ENCODE measurements around the gene FNTB.

- TF ChIP-seq, protein P1, sequence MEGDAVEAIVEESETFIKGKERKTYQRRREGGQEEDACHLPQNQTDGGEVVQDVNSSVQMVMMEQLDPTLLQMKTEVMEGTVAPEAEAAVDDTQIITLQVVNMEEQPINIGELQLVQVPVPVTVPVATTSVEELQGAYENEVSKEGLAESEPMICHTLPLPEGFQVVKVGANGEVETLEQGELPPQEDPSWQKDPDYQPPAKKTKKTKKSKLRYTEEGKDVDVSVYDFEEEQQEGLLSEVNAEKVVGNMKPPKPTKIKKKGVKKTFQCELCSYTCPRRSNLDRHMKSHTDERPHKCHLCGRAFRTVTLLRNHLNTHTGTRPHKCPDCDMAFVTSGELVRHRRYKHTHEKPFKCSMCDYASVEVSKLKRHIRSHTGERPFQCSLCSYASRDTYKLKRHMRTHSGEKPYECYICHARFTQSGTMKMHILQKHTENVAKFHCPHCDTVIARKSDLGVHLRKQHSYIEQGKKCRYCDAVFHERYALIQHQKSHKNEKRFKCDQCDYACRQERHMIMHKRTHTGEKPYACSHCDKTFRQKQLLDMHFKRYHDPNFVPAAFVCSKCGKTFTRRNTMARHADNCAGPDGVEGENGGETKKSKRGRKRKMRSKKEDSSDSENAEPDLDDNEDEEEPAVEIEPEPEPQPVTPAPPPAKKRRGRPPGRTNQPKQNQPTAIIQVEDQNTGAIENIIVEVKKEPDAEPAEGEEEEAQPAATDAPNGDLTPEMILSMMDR (IDR thresholded peaks at IDR 0.05; ENCODE audit: borderline replicate concordance, extremely low read depth, low read length, poor library complexity, severe bottlenecking): peak; percentile 19
- no peak for TF ChIP-seq EZH2 (IDR thresholded peaks at IDR 0.05; ENCODE audit: borderline replicate concordance, low read depth, low read length, severe bottlenecking)
Observed at GRCh38 chr14:65103150-65103760, 116.6 kb downstream of the FNTB start.

All from DND-41 (cell line).